ENCODE results near the gene GPATCH2.

DNA sequence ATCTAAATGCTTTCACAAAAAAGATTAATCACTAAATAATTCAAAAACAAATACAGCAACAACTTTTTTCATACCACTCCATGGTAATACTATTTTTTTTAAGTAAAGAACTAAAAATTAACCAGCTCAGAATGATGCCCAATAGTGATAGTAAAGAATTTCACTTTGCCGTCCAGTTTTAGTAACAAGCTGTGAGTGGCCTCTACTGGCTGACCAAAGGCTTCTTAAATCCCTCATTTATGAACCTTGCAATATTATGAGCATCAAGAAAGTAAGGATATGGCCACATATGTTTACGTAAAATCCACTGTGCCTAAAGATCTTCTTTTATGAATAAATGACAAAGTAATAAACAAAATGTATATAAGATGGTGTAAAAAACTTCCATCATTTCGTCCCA is 108.6 kb downstream of the GPATCH2 start:
- TF ChIP-seq, protein P1, sequence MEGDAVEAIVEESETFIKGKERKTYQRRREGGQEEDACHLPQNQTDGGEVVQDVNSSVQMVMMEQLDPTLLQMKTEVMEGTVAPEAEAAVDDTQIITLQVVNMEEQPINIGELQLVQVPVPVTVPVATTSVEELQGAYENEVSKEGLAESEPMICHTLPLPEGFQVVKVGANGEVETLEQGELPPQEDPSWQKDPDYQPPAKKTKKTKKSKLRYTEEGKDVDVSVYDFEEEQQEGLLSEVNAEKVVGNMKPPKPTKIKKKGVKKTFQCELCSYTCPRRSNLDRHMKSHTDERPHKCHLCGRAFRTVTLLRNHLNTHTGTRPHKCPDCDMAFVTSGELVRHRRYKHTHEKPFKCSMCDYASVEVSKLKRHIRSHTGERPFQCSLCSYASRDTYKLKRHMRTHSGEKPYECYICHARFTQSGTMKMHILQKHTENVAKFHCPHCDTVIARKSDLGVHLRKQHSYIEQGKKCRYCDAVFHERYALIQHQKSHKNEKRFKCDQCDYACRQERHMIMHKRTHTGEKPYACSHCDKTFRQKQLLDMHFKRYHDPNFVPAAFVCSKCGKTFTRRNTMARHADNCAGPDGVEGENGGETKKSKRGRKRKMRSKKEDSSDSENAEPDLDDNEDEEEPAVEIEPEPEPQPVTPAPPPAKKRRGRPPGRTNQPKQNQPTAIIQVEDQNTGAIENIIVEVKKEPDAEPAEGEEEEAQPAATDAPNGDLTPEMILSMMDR (IDR thresholded peaks at IDR 0.05) = no peak
- TF ChIP-seq POLR2A (IDR thresholded peaks at IDR 0.05) = no peak

Measured in esophagus squamous epithelium (tissue), 4 donors.